Kidney (tissue), 14 donors: Measurements from ENCODE around the gene MAPKAPK2. TPM values are rescaled to one million over a fixed set of nuclear protein-coding genes. Genes with fewer than 3 reads are reported as not detected.

Source experiments
- DNase-seq, 5 donors: peaks; one replicate each; pipeline ENCODE4 v3.0.0-alpha.2; 2013 to 2020
- FAIRE-seq: peaks from 2 replicates; lab custom pipeline; 2012; peaks lifted over from hg19 to GRCh38; lab: Jason Lieb, UNC
- H3K27ac ChIP-seq, 2 donors: one replicate each; pipeline ENCODE4 v1.7.0; 2013; ENCODE audit warnings: low read depth in 2 of 2, low read length in 2 of 2, inconsistent platforms in 1 of 2
- H3K27me3 ChIP-seq: one replicate; pipeline ENCODE4 v1.7.1; 2013; ENCODE audit warnings: low read length, inconsistent platforms; ENCODE audit not compliant: control insufficient read depth, insufficient read depth
- H3K36me3 ChIP-seq, 3 donors: one replicate each; pipeline versions ENCODE4 v1.7.0 to v1.7.1; 2013; ENCODE audit warnings: low read length in 3 of 3, control low read depth in 1 of 3, inconsistent platforms in 1 of 3; ENCODE audit not compliant: insufficient read depth in 3 of 3, control insufficient read depth in 2 of 3
- H3K4me1 ChIP-seq, 3 donors: one replicate each; pipeline versions ENCODE4 v1.7.0 to v1.7.1; 2013; ENCODE audit warnings: low read length in 3 of 3, inconsistent platforms in 1 of 3, low read depth in 1 of 3; ENCODE audit not compliant: control insufficient read depth in 2 of 3, insufficient read depth in 2 of 3
- H3K4me3 ChIP-seq, 3 donors: one replicate each; pipeline versions ENCODE4 v1.7.0 to v1.8.1; 2013; ENCODE audit warnings: low read length in 3 of 3, control low read depth in 1 of 3, inconsistent platforms in 1 of 3
- H3K9ac ChIP-seq, 3 donors: one replicate each; pipeline versions ENCODE4 v1.7.0 to v1.7.1; 2013; ENCODE audit warnings: low read length in 3 of 3, control low read depth in 1 of 3, inconsistent platforms in 1 of 3
- H3K9me3 ChIP-seq, 3 donors: one replicate each; pipeline versions ENCODE4 v1.7.0 to v1.7.1; 2013; ENCODE audit warnings: low read length in 3 of 3, control low read depth in 1 of 3, inconsistent platforms in 1 of 3; ENCODE audit not compliant: control insufficient read depth in 2 of 3, insufficient read depth in 1 of 3
- CTCF ChIP-seq: IDR thresholded peaks from 3 replicates; pipeline ENCODE4 v1.5.1; 2012; ENCODE audit warnings: mild to moderate bottlenecking, moderate library complexity, borderline replicate concordance; ENCODE audit not compliant: insufficient read depth; ENCODE audit errors: extremely low read depth
- intact Hi-C: fragments of 100-400 bp; cut with DNase I; formaldehyde crosslinking; loops from one replicate; pipeline ENCODE4 v1.11.1; 2022
- polyA plus RNA-seq: library from polyadenylated mRNA; stranded (reverse); fragments of 350-450 nt; fragmentation: Illumina TruSeq; extraction: RNeasy Lipid Tissue Mini Kit (QIAGEN cat#74804); gene quantifications from one replicate; pipeline ENCODE4 v1.2.3, GENCODE V29; 2014; ENCODE audit warnings: low read depth, low replicate concordance; ENCODE audit not compliant: insufficient read depth
- total RNA-seq: library from RNA; stranded (reverse); fragmentation: NEBNext Ultra II Directional; extraction: Animal tissue kit (Norgen Biotek cat#: 25700); gene quantifications from one replicate; pipeline ENCODE4 v1.2.1, GENCODE V29; 2021
- donor health status: control.
- donor health status: control.
- donor health status: control.
- donor health status: control.
- donor health status: control.
- donor health status: DM: yes; HTN: yes; CAD: no.
- donor health status: Normal renal cell carcinoma (clear cell type).

The MAPKAPK2 gene
- total and polyA plus RNA-seq, 2 donors from 2014 or later = 84.5 to 113 TPM

GRCh38 chr1:206687251-206687914 lies 2.7 kb downstream of the MAPKAPK2 start:
- Histone ChIP-seq H3K4me1 (peaks cover 2 to 50% (median 45%) of the 10 kb centered on the region in 3 donors), H3K36me3 (no peaks in the 10 kb centered on the region), H3K9me3 (no peaks in the 10 kb centered on the region), H3K27me3 (no peaks in the 10 kb centered on the region), H3K27ac (peak overlapping the region; percentile 91 to 95), H3K4me3 (peak overlapping the region in 2 of 3 donors; percentile 76 to 91), H3K9ac (peak overlapping the region in 1 of 3 donors; percentile 94)
- intact Hi-C loops = no loop called here
- DNase-seq (no peak), FAIRE-seq (no peak)
- TF ChIP-seq CTCF = no peak

GRCh38 chr1:206687915-206688442 lies 3.3 kb downstream of the MAPKAPK2 start:
- FAIRE-seq (no peak), DNase-seq (no peak)
- Histone ChIP-seq H3K4me3 (peak overlapping the region in 1 of 3 donors; percentile 91), H3K27me3 (no peaks in the 10 kb centered on the region), H3K9me3 (no peaks in the 10 kb centered on the region), H3K9ac (peak overlapping the region in 1 of 3 donors; percentile 94), H3K36me3 (no peaks in the 10 kb centered on the region), H3K4me1 (peaks cover 2 to 53% (median 50%) of the 10 kb centered on the region in 3 donors), H3K27ac (peak overlapping the region; percentile 50 to 95)
- TF ChIP-seq CTCF = no peak
- intact Hi-C loops = no loop called here

GRCh38 chr1:206690516-206690915 lies 5.8 kb downstream of the MAPKAPK2 start:
- H3K9ac ChIP-seq = peak overlapping the region in 1 of 3 donors; percentile 3
- no peaks in the 10 kb centered on the region for H3K36me3 ChIP-seq
- no peaks in the 10 kb centered on the region for H3K27me3 ChIP-seq
- intact Hi-C loops = no loop called here
- H3K4me1 ChIP-seq = peaks cover 7 to 78% (median 72%) of the 10 kb centered on the region in 3 donors
- H3K4me3 ChIP-seq = no peak overlapping the region
- no peaks in the 10 kb centered on the region for H3K9me3 ChIP-seq
- H3K27ac ChIP-seq = peak overlapping the region; percentile 71 to 78
- DNase-seq (no peak), FAIRE-seq (no peak)
- no peak for TF ChIP-seq CTCF
